DND-41 (cell line): ENCODE measurements around the gene DSCAM.

Experiments used
- ATAC-seq: fragments of 200-7000 bp; cut with Tn5 transposase; 3 replicates; pipeline ENCODE4 v1.9.1; 2021; ENCODE audit warnings: low read depth; ENCODE audit not compliant: insufficient read depth
- DNase-seq: peaks from one replicate; pipeline ENCODE4 v3.0.0-alpha.2; 2020
- H2AFZ ChIP-seq: 2 replicates; pipeline ENCODE4 v1.6.0; 2012; ENCODE audit warnings: low read depth, low read length
- H3K27ac ChIP-seq: 2 replicates; pipeline ENCODE4 v1.5.1; 2012; ENCODE audit warnings: low read length, inconsistent platforms
- H3K27me3 ChIP-seq: fragments of 200-600 bp; sonication (generic); 2 replicates; pipeline ENCODE4 v1.6.0; 2012; ENCODE audit warnings: low read length, mild to moderate bottlenecking, inconsistent platforms; ENCODE audit not compliant: insufficient read depth, poor library complexity
- H3K36me3 ChIP-seq: 2 replicates; pipeline ENCODE4 v1.5.1; 2012; ENCODE audit warnings: low read length, inconsistent platforms; ENCODE audit not compliant: insufficient read depth
- H3K4me1 ChIP-seq: 2 replicates; pipeline ENCODE4 v1.5.1; 2012; ENCODE audit warnings: mild to moderate bottlenecking, low read length; ENCODE audit not compliant: insufficient read depth
- H3K4me2 ChIP-seq: 2 replicates; pipeline ENCODE4 v1.6.0; 2012; ENCODE audit warnings: mild to moderate bottlenecking, moderate library complexity, low read length, inconsistent platforms; ENCODE audit not compliant: insufficient read depth
- H3K4me3 ChIP-seq, 2 experiments: fragments of 200-600 bp in 1 of 2; shearing (Covaris generic) in 1 of 2; 2 replicates each; pipeline ENCODE4 v1.5.1; 2012 to 2016; ENCODE audit warnings: inconsistent platforms in 2 of 2, low read length in 2 of 2, mild to moderate bottlenecking in 2 of 2, low read depth in 1 of 2, moderate library complexity in 1 of 2
- H3K79me2 ChIP-seq: 2 replicates; pipeline ENCODE4 v1.6.0; 2012; ENCODE audit warnings: low read length, inconsistent platforms; ENCODE audit not compliant: insufficient read depth
- H3K9ac ChIP-seq: 2 replicates; pipeline ENCODE4 v1.6.0; 2012; ENCODE audit warnings: low read depth, mild to moderate bottlenecking, inconsistent platforms, low read length, moderate library complexity
- H3K9me3 ChIP-seq: 2 replicates; pipeline ENCODE4 v1.5.1; 2012; ENCODE audit warnings: low read length, moderate library complexity, mild to moderate bottlenecking, inconsistent platforms; ENCODE audit not compliant: insufficient read depth, severe bottlenecking
- H4K20me1 ChIP-seq: 2 replicates; pipeline ENCODE4 v1.6.0; 2012; ENCODE audit warnings: low read length; ENCODE audit not compliant: insufficient read depth
- EZH2 ChIP-seq: IDR thresholded peaks from 3 replicates; pipeline ENCODE4 v1.6.1; 2012; ENCODE audit warnings: borderline replicate concordance, low read depth, mild to moderate bottlenecking, moderate library complexity, low read length, inconsistent platforms; ENCODE audit not compliant: severe bottlenecking
- TF ChIP-seq, protein P1 (sequence below): IDR thresholded peaks from 2 replicates; pipeline ENCODE4 v1.5.1; 2012; ENCODE audit warnings: borderline replicate concordance, low read length, moderate library complexity, mild to moderate bottlenecking; ENCODE audit not compliant: poor library complexity, severe bottlenecking; ENCODE audit errors: extremely low read depth

The DSCAM gene

DNA sequence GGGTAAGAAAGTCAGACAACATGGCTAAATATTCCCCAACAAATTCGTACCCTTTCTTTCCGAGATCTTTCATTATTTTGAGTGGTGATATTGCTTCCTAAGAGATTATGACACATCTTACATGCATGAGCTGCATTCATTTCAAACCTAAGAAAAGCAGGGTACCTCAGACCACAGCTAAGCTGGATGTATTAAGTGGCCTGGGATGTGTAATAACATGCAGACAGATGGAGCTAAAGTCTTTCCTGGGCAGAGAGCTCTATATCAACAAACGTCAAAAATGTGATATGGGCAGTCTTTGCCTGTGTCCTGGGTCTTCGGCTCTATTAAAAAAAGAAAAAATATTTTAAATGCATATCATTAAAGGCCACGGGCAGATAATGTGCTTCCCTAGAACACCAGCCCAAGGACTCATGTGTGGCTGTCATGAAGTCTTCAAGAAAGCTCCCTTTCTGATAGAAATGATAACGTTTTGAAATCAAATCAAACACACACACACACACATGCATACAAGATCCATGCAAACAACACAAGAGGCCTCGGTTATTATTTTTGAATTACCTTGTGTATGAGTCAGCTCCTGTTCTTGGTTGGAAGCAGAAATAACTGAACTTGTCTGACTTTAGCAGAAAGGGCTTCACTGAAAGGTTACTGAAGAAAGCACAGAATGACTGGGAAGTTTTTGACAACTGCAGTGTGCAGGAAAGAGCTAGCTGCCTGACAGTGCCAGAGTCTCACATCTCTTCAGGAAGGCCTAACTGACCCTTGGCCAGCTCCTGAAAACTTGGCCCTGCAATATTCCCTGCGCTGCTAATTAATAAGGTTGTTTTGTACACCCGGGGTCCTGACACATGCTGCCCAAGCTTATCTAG, 231.2 kb downstream of the DSCAM start:
- H3K27ac ChIP-seq: no peak overlapping the region
- no peak overlapping the region for H3K4me3 ChIP-seq
- H3K36me3 ChIP-seq: no peaks in the 10 kb centered on the region
- no peak overlapping the region for H2AFZ ChIP-seq
- H3K9ac ChIP-seq: no peak overlapping the region
- ATAC-seq (no peak), DNase-seq (no peak)
- no peak for TF ChIP-seq EZH2
- TF ChIP-seq, protein P1, sequence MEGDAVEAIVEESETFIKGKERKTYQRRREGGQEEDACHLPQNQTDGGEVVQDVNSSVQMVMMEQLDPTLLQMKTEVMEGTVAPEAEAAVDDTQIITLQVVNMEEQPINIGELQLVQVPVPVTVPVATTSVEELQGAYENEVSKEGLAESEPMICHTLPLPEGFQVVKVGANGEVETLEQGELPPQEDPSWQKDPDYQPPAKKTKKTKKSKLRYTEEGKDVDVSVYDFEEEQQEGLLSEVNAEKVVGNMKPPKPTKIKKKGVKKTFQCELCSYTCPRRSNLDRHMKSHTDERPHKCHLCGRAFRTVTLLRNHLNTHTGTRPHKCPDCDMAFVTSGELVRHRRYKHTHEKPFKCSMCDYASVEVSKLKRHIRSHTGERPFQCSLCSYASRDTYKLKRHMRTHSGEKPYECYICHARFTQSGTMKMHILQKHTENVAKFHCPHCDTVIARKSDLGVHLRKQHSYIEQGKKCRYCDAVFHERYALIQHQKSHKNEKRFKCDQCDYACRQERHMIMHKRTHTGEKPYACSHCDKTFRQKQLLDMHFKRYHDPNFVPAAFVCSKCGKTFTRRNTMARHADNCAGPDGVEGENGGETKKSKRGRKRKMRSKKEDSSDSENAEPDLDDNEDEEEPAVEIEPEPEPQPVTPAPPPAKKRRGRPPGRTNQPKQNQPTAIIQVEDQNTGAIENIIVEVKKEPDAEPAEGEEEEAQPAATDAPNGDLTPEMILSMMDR: no peak
- H3K27me3 ChIP-seq: no peaks in the 10 kb centered on the region
- no peaks in the 10 kb centered on the region for H3K4me1 ChIP-seq
- no peaks in the 10 kb centered on the region for H3K9me3 ChIP-seq
- no peak overlapping the region for H3K4me2 ChIP-seq
- H3K79me2 ChIP-seq: no peaks in the 10 kb centered on the region
- no peaks in the 10 kb centered on the region for H4K20me1 ChIP-seq

DNA sequence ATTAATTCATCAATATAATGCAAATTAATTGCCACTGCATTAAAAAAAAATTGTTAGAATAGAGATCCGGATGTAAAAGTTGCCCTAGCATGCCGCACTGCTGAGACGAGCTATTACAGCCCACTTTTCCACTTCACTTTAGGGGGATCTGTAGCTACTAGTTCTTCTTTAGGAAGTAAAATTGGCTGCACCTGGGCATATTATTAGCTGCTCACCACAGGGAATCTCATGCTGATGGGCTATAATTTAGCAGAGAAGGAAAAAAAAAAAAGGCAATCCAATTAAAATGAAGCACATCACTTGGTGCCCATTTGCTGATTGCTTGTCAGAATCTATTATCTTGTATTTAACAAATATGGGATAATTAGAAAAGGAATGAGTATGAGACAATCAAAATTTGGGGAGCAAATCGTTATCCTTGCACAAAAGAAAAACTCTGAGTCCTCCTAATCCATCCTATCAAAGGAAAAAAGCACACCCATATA, 233.4 kb downstream of the DSCAM start:
- Histone ChIP-seq H3K27me3 (no peaks in the 10 kb centered on the region), H3K36me3 (no peaks in the 10 kb centered on the region), H3K4me3 (no peak overlapping the region), H3K79me2 (no peaks in the 10 kb centered on the region), H4K20me1 (no peaks in the 10 kb centered on the region), H3K9ac (no peak overlapping the region), H3K4me1 (no peaks in the 10 kb centered on the region), H3K4me2 (no peak overlapping the region), H3K27ac (no peak overlapping the region), H3K9me3 (no peaks in the 10 kb centered on the region), H2AFZ (no peak overlapping the region)
- ATAC-seq: no peak
- no peak for DNase-seq
- TF ChIP-seq EZH2: no peak
- TF ChIP-seq, protein P1: no peak

DNA sequence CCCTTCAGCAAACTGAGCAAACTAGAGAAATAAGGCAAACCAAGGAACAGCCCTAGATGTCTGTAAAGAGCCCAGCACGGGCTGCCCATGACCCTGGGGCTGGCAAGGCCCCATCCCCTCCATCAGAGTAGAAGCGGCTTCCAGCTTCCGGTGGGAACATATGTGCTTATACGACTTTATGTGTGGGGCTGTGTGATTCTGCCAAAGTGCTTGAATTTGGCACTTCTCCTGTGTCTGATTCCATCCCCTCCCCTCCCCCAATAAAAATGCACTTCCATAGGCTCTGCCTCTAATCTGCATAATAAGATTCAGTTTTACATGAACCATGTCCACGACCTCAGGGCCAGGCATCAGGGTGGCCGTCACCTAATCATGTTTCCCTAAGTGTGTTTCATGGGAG, 236.6 kb downstream of the DSCAM start:
- Histone ChIP-seq H3K4me2 (no peak overlapping the region), H3K27ac (no peak overlapping the region), H3K9ac (no peak overlapping the region), H3K36me3 (no peaks in the 10 kb centered on the region), H4K20me1 (no peaks in the 10 kb centered on the region), H3K27me3 (no peaks in the 10 kb centered on the region), H3K4me1 (no peaks in the 10 kb centered on the region), H2AFZ (no peak overlapping the region), H3K9me3 (no peaks in the 10 kb centered on the region), H3K4me3 (no peak overlapping the region), H3K79me2 (no peaks in the 10 kb centered on the region)
- ATAC-seq (no peak), DNase-seq (no peak)
- TF ChIP-seq EZH2: no peak
- TF ChIP-seq, protein P1: no peak
